Kidney (tissue), 14 donors: ENCODE results near the gene ZMYND19. TPM values are rescaled to one million over a fixed set of nuclear protein-coding genes. Genes with fewer than 3 reads are reported as not detected.
"Not testable (repeated sequence)": the region's sequence is repeated elsewhere in the genome, so short reads cannot be mapped to it uniquely, and the experiment has no call there.

Experiments
- DNase-seq, 5 donors: peaks; one replicate each; pipeline ENCODE4 v3.0.0-alpha.2; 2013 to 2020
- FAIRE-seq: peaks from 2 replicates; lab custom pipeline; 2012; peaks lifted over from hg19 to GRCh38; lab: Jason Lieb, UNC
- H3K27ac ChIP-seq, 2 donors: one replicate each; pipeline ENCODE4 v1.7.0; 2013; ENCODE audit warnings: low read depth in 2 of 2, low read length in 2 of 2, inconsistent platforms in 1 of 2
- H3K27me3 ChIP-seq: one replicate; pipeline ENCODE4 v1.7.1; 2013; ENCODE audit warnings: low read length, inconsistent platforms; ENCODE audit not compliant: control insufficient read depth, insufficient read depth
- H3K36me3 ChIP-seq, 3 donors: one replicate each; pipeline versions ENCODE4 v1.7.0 to v1.7.1; 2013; ENCODE audit warnings: low read length in 3 of 3, control low read depth in 1 of 3, inconsistent platforms in 1 of 3; ENCODE audit not compliant: insufficient read depth in 3 of 3, control insufficient read depth in 2 of 3
- H3K4me1 ChIP-seq, 3 donors: one replicate each; pipeline versions ENCODE4 v1.7.0 to v1.7.1; 2013; ENCODE audit warnings: low read length in 3 of 3, inconsistent platforms in 1 of 3, low read depth in 1 of 3; ENCODE audit not compliant: control insufficient read depth in 2 of 3, insufficient read depth in 2 of 3
- H3K4me3 ChIP-seq, 3 donors: one replicate each; pipeline versions ENCODE4 v1.7.0 to v1.8.1; 2013; ENCODE audit warnings: low read length in 3 of 3, control low read depth in 1 of 3, inconsistent platforms in 1 of 3
- H3K9ac ChIP-seq, 3 donors: one replicate each; pipeline versions ENCODE4 v1.7.0 to v1.7.1; 2013; ENCODE audit warnings: low read length in 3 of 3, control low read depth in 1 of 3, inconsistent platforms in 1 of 3
- H3K9me3 ChIP-seq, 3 donors: one replicate each; pipeline versions ENCODE4 v1.7.0 to v1.7.1; 2013; ENCODE audit warnings: low read length in 3 of 3, control low read depth in 1 of 3, inconsistent platforms in 1 of 3; ENCODE audit not compliant: control insufficient read depth in 2 of 3, insufficient read depth in 1 of 3
- CTCF ChIP-seq: IDR thresholded peaks from 3 replicates; pipeline ENCODE4 v1.5.1; 2012; ENCODE audit warnings: mild to moderate bottlenecking, moderate library complexity, borderline replicate concordance; ENCODE audit not compliant: insufficient read depth; ENCODE audit errors: extremely low read depth
- intact Hi-C: fragments of 100-400 bp; cut with DNase I; formaldehyde crosslinking; loops from one replicate; pipeline ENCODE4 v1.11.1; 2022
- polyA plus RNA-seq: library from polyadenylated mRNA; stranded (reverse); fragments of 350-450 nt; fragmentation: Illumina TruSeq; extraction: RNeasy Lipid Tissue Mini Kit (QIAGEN cat#74804); gene quantifications from one replicate; pipeline ENCODE4 v1.2.3, GENCODE V29; 2014; ENCODE audit warnings: low read depth, low replicate concordance; ENCODE audit not compliant: insufficient read depth
- total RNA-seq: library from RNA; stranded (reverse); fragmentation: NEBNext Ultra II Directional; extraction: Animal tissue kit (Norgen Biotek cat#: 25700); gene quantifications from one replicate; pipeline ENCODE4 v1.2.1, GENCODE V29; 2021
- donor health status: control.
- donor health status: control.
- donor health status: control.
- donor health status: control.
- donor health status: control.
- donor health status: DM: yes; HTN: yes; CAD: no.
- donor health status: Normal renal cell carcinoma (clear cell type).

Gene ZMYND19
- total and polyA plus RNA-seq, 2 donors from 2014 or later: 13.5 to 19.1 TPM

DNA sequence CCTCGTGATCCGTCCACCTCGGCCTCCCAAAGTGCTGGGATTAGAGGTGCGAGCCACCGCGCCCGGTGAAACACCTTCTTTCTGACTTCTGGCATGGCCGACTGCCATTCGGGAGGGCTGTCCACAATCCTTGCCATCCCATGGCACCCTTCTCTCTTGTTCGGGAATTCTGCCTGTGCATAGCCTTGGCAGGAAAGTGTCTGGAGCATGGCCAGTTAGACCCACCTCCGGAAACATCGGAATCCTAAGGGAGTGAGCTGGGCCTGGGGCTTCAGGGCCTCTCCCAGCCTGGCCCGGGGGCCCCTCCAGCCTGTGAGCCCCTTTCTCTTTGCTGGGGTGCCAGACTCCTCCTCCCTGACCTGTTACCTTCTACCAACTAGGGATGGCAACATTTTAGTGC is 13.6 kb upstream of the ZMYND19 start:
- TF ChIP-seq CTCF: no peak
- H3K36me3 ChIP-seq: no peaks in the 10 kb centered on the region
- H3K4me3 ChIP-seq: no peak overlapping the region
- intact Hi-C loops: no loop called here
- no peaks in the 10 kb centered on the region for H3K27me3 ChIP-seq
- DNase-seq (peak in 1 of 5 donors; percentile 60), FAIRE-seq (no peak)
- no peak overlapping the region for H3K9ac ChIP-seq
- peaks cover 0 to 16% (median 13%) of the 10 kb centered on the region in 3 donors for H3K4me1 ChIP-seq
- no peaks in the 10 kb centered on the region for H3K9me3 ChIP-seq
- H3K27ac ChIP-seq: no peak overlapping the region

GRCh38 chr9:137602661-137603060 is 12.3 kb upstream of the ZMYND19 start:
- no peak for TF ChIP-seq CTCF
- Histone ChIP-seq H3K4me1 (peaks cover 0 to 13% (median 12%) of the 10 kb centered on the region in 3 donors), H3K9ac (no peak overlapping the region), H3K36me3 (no peaks in the 10 kb centered on the region), H3K9me3 (no peaks in the 10 kb centered on the region), H3K27ac (no peak overlapping the region), H3K27me3 (no peaks in the 10 kb centered on the region), H3K4me3 (no peak overlapping the region)
- intact Hi-C loops: no loop called here
- DNase-seq (no peak), FAIRE-seq (no peak)

GRCh38 chr9:137598943-137599342 is 8.6 kb upstream of the ZMYND19 start:
- Histone ChIP-seq H3K36me3 (no peaks in the 10 kb centered on the region), H3K4me1 (no peaks in the 10 kb centered on the region), H3K27ac (no peak overlapping the region), H3K27me3 (no peaks in the 10 kb centered on the region), H3K4me3 (no peak overlapping the region), H3K9ac (no peak overlapping the region), H3K9me3 (no peaks in the 10 kb centered on the region)
- no peak for DNase-seq
- no peak for TF ChIP-seq CTCF
- intact Hi-C loops: no loop called here
- no peak for FAIRE-seq

- H3K4me3 ChIP-seq, H3K4me1 ChIP-seq, H3K9ac ChIP-seq, H3K9me3 ChIP-seq, H3K36me3 ChIP-seq, intact Hi-C loops, H3K27ac ChIP-seq, H3K27me3 ChIP-seq, DNase-seq, FAIRE-seq: not testable (repeated sequence)
Observed at GRCh38 chr9:137596577-137596976, 6.3 kb upstream of the ZMYND19 start.
